ENCODE measurements around the gene ADPRHL1. TPM values are rescaled to one million over a fixed set of nuclear protein-coding genes. Genes with fewer than 3 reads are reported as not detected.

The ADPRHL1 gene
- total RNA-seq, 1 experiment from 2014 or later: 2.7 TPM

DNA sequence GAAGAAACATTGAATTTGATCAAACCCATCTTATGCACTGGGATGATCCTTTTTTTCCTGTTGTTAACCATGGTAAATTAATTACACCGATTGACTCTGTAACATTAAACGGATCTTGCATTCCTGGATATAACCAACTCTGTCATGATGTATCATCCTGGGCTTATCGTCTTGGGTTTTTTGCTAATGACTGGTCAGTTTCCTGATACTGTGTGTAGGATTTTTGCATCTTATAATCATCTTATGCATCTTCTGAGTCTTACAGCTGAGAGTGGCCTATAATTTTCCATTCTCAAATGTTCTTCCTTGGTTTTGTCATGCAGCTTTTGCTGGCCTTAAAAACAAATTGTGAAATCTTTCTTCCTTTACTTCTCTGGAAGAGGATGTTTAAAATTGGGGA, 24.4 kb upstream of the ADPRHL1 start:
- H2BK5ac ChIP-seq (ENCODE audit: insufficient read length, low read length): no peak overlapping the region
- no peak for TF ChIP-seq CTCF (conservative IDR thresholded peaks at IDR 0.05)
- DNase-seq: no peak

More for the DNA sequence above, 24.4 kb upstream of the ADPRHL1 start:
- no peak overlapping the region for H3K9ac ChIP-seq (ENCODE audit: extremely low read depth, insufficient read length, low read length)
- no CpG with 5 or more reads among the region's 3 CpGs for WGBS (ENCODE audit: extremely low coverage, insufficient read length, low lambda C conversion rate)
- no peak overlapping the region for H2BK20ac ChIP-seq (ENCODE audit: low read depth, low read length, poor library complexity, severe bottlenecking)
- H4K20me1 ChIP-seq (ENCODE audit: control insufficient read depth, insufficient read depth, insufficient read length): no peaks in the 10 kb centered on the region
- no peak overlapping the region for H3T11ph ChIP-seq (ENCODE audit: low read length)
- H2AFZ ChIP-seq (ENCODE audit: low read length): no peak overlapping the region
- H3K9me3 ChIP-seq (ENCODE audit: control insufficient read depth, low read depth, low read length): no peaks in the 10 kb centered on the region
- no peak overlapping the region for H3K18ac ChIP-seq (ENCODE audit: insufficient read length, low read depth, low read length)
- H4K91ac ChIP-seq (ENCODE audit: insufficient read length, low read depth, low read length): no peak overlapping the region
- H4K8ac ChIP-seq (replicated peaks; ENCODE audit: insufficient read length, low read depth, low read length): no peak overlapping the region
- H3K4me2 ChIP-seq (ENCODE audit: insufficient read depth, insufficient read length, low read length): no peak overlapping the region
- H3K4ac ChIP-seq (ENCODE audit: low read depth, low read length): no peak overlapping the region
- no peaks in the 10 kb centered on the region; the same call in 1 of the 2 replicates for H3K4me1 ChIP-seq (ENCODE audit: insufficient read depth, low read length)
- H3K27ac Mint-ChIP-seq: no peak overlapping the region
- no peak overlapping the region for H3K14ac ChIP-seq (ENCODE audit: insufficient read depth, low read length)
- no peak overlapping the region for H4K5ac ChIP-seq (ENCODE audit: insufficient read length, low read depth, low read length)
- H2AK5ac ChIP-seq (ENCODE audit: insufficient read length, low read length): no peak overlapping the region
- H3K27ac ChIP-seq (ENCODE audit: insufficient read length, low read depth, low read length): no peak overlapping the region
- no peak overlapping the region for H3K23ac ChIP-seq (ENCODE audit: insufficient read length, low read depth, low read length)
- H3K27me3 ChIP-seq (ENCODE audit: insufficient read depth, low read length): no peaks in the 10 kb centered on the region
- no peaks in the 10 kb centered on the region for H3K79me2 ChIP-seq (ENCODE audit: insufficient read depth, low read length)
- H3K79me1 ChIP-seq (ENCODE audit: insufficient read depth, low read depth, low read length, poor library complexity, severe bottlenecking): no peaks in the 10 kb centered on the region
- no peaks in the 10 kb centered on the region for H3K4me1 Mint-ChIP-seq
- peaks cover 2 to 72% (median 69%) of the 10 kb centered on the region in 3 experiments for H3K36me3 Mint-ChIP-seq (ENCODE audit: insufficient read depth in 1 of 3, low read depth in 3 of 3)
- H2BK120ac ChIP-seq (ENCODE audit: low read depth, low read length, poor library complexity, severe bottlenecking): no peak overlapping the region
- H2BK15ac ChIP-seq (ENCODE audit: low read depth, low read length): no peak overlapping the region
- H3K56ac ChIP-seq (ENCODE audit: insufficient read length, low read depth, low read length): no peak overlapping the region
- H2BK12ac ChIP-seq (ENCODE audit: insufficient read length, low read depth, low read length): no peak overlapping the region
- H3K4me3 Mint-ChIP-seq: no peak overlapping the region
- H3K23me2 ChIP-seq (ENCODE audit: insufficient read length, low read depth, low read length, poor library complexity, severe bottlenecking): peaks cover 2% of the 10 kb centered on the region
- no peaks in the 10 kb centered on the region for H3K9me3 Mint-ChIP-seq
- H3K27me3 Mint-ChIP-seq (ENCODE audit: low read depth): no peaks in the 10 kb centered on the region
